Stimulated activated CD8-positive, alpha-beta memory T cell treated with anti-CD3 and anti-CD28 coated beads, Interleukin-12 subunit alpha, Interleukin-12 subunit beta, amount 100 ng/mL, for 1 hour (primary cell): ENCODE measurements around the gene PGA5.

Experiments used
- DNase-seq: peaks from one replicate; pipeline ENCODE4 v3.0.0-alpha.2; 2020; ENCODE audit warnings: low read depth

The PGA5 gene

GRCh38 chr11:61267437-61267841, 26.5 kb downstream of the PGA5 start:
- no peak for DNase-seq

GRCh38 chr11:61268588-61269250, 27.7 kb downstream of the PGA5 start:
- DNase-seq: no peak

GRCh38 chr11:61270354-61271076, 29.5 kb downstream of the PGA5 start:
- DNase-seq: no peak

GRCh38 chr11:61272731-61273130, 31.8 kb downstream of the PGA5 start:
- no peak for DNase-seq

- DNase-seq: no peak
Observed at GRCh38 chr11:61273178-61274078, 32.5 kb downstream of the PGA5 start.

GRCh38 chr11:61274084-61274483, 33.1 kb downstream of the PGA5 start:
- no peak for DNase-seq

GRCh38 chr11:61275191-61275590, 34.2 kb downstream of the PGA5 start:
- DNase-seq: no peak

- DNase-seq: no peak
Observed at GRCh38 chr11:61277186-61278000, 36.4 kb downstream of the PGA5 start.

GRCh38 chr11:61278001-61278470, 37.1 kb downstream of the PGA5 start:
- DNase-seq: no peak

- DNase-seq: no peak
Observed at GRCh38 chr11:61279934-61280659, 39.1 kb downstream of the PGA5 start.

- no peak for DNase-seq
Observed at GRCh38 chr11:61280883-61281580, 40.1 kb downstream of the PGA5 start.

- DNase-seq: no peak
Observed at GRCh38 chr11:61281581-61282250, 40.7 kb downstream of the PGA5 start.

- DNase-seq: no peak
Observed at GRCh38 chr11:61283613-61284012, 42.6 kb downstream of the PGA5 start.

GRCh38 chr11:61287338-61287977, 46.5 kb downstream of the PGA5 start:
- DNase-seq: no peak

- DNase-seq: no peak
Observed at GRCh38 chr11:61290905-61291690, 50.1 kb downstream of the PGA5 start.

GRCh38 chr11:61292356-61292755, 51.4 kb downstream of the PGA5 start:
- DNase-seq: no peak

- DNase-seq: no peak
Observed at GRCh38 chr11:61293867-61294716, 53.1 kb downstream of the PGA5 start.
